Esophagus squamous epithelium (tissue), 4 donors: ENCODE data around the gene RPL13A.

Experiments
- CTCF ChIP-seq, 6 experiments: fragments of 450-650 bp in 4 of 6; fragments of 200-600 bp in 2 of 6; sonication (generic) in 2 of 6; IDR thresholded peaks; one replicate each; pipeline ENCODE4 v1.5.1; 2016 to 2019; ENCODE audit warnings: antibody characterized with exemption in 6 of 6, mild to moderate bottlenecking in 4 of 6, moderate library complexity in 4 of 6
- POLR2A ChIP-seq, 4 donors: fragments of 450-650 bp; IDR thresholded peaks; one replicate each; pipeline ENCODE4 v1.6.1; 2017; ENCODE audit warnings: antibody characterized with exemption in 4 of 4, mild to moderate bottlenecking in 4 of 4, moderate library complexity in 3 of 4

DNA sequence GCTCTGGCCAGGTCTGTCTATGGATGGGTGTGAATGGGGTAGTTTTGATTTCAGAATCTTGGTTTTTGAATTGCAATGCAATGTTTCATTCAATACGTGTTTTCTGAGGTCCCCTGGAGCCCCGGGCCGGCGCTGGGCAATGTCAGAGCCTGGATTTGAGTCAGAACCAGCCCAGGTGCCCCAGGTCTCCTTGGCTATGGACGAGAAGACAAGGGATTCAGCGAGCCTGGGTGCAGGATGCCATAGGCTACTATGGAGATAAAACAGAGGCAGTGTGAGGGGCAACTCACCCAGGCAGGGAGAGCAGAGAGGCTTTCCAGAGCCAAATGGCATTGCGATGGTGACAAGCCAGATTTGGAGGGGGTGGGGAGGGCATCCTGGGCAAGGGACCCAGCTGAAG, 1.2 kb upstream of the RPL13A start:
- TF ChIP-seq CTCF (IDR thresholded peaks at IDR 0.05) (no peak), POLR2A (IDR thresholded peaks at IDR 0.05) (no peak)
